ENCODE measurements around the gene UBE2V1. TPM values are rescaled to one million over a fixed set of nuclear protein-coding genes. Genes with fewer than 3 reads are reported as not detected.

UBE2V1 gene
- total RNA-seq, 1 experiment from 2014 or later: 203 TPM

DNA sequence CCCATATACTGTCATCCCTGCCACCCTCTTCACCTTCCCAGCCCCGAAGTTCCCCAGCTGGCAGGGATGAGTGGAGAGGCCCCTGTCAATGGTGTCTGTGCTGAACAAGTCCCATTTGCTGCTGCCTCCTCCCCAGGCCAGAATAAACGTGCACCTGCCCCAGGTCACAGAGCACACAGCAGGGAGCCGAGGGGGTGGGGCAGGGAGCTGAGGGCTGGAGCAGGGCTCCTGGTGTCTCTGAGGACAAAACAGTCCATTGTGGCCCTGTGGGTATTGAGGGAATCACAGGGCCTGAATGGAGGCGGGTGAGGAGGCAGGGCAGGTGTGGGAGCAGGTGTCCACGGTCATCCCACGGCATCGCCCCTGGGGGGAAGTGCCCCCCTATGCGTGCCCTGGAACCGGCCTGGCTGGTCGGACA, 74.4 kb downstream of the UBE2V1 start:
- H3K4me1 ChIP-seq (ENCODE audit: insufficient read depth, low read length, poor library complexity, severe bottlenecking): no peaks in the 10 kb centered on the region
- H3K4me3 ChIP-seq (ENCODE audit: low read depth, low read length, poor library complexity, severe bottlenecking): no peak overlapping the region
- no peak for DNase-seq (ENCODE audit: low spot score)
- intact Hi-C loops (cut with micrococcal nuclease; ENCODE audit: unreplicated experiment): no loop called here
- H3K27ac ChIP-seq (ENCODE audit: low read depth, low read length, poor library complexity, severe bottlenecking): no peak overlapping the region
- CTCF ChIA-PET: no interaction called here
- POLR2A ChIA-PET (ENCODE audit: low non-redundant PET): no interaction called here
- H3K27me3 ChIP-seq (replicated peaks; ENCODE audit: insufficient read depth, low read depth, low read length, poor library complexity): no peaks in the 10 kb centered on the region
- no peak for TF ChIP-seq EZH2 (IDR thresholded peaks at IDR 0.05; ENCODE audit: borderline replicate concordance, low read depth, low read length, poor library complexity, severe bottlenecking)
- TF ChIP-seq, protein P1, sequence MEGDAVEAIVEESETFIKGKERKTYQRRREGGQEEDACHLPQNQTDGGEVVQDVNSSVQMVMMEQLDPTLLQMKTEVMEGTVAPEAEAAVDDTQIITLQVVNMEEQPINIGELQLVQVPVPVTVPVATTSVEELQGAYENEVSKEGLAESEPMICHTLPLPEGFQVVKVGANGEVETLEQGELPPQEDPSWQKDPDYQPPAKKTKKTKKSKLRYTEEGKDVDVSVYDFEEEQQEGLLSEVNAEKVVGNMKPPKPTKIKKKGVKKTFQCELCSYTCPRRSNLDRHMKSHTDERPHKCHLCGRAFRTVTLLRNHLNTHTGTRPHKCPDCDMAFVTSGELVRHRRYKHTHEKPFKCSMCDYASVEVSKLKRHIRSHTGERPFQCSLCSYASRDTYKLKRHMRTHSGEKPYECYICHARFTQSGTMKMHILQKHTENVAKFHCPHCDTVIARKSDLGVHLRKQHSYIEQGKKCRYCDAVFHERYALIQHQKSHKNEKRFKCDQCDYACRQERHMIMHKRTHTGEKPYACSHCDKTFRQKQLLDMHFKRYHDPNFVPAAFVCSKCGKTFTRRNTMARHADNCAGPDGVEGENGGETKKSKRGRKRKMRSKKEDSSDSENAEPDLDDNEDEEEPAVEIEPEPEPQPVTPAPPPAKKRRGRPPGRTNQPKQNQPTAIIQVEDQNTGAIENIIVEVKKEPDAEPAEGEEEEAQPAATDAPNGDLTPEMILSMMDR (conservative IDR thresholded peaks at IDR 0.05; ENCODE audit: low read depth, low read length): no peak
- H3K9me3 ChIP-seq (ENCODE audit: low read depth, low read length, poor library complexity, severe bottlenecking): no peaks in the 10 kb centered on the region
- no peaks in the 10 kb centered on the region for H3K36me3 ChIP-seq (ENCODE audit: insufficient read depth, low read length, poor library complexity, severe bottlenecking)
- BruUV-seq (replicated peaks): no TSS peak

DNA sequence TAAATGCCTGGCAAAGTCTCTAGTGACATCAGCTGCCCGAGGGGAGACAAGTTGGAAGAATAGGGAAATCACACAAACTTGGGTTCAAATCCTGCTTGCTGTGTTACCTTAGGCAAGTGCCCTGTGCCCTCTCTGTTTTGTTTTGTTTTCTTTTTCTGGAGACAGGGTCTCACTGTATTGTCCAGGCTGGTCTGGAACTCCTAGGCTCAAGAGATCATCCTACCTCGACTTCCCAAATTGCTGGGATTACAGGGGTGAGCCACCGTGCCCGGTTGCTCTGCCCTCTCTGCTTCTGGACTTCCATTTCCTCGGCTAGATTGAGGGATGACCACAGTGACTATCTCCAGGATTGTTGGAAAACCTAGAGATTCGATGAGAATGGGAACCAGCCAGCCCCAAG, 74.8 kb downstream of the UBE2V1 start:
- no peaks in the 10 kb centered on the region for H3K36me3 ChIP-seq (ENCODE audit: insufficient read depth, low read length, poor library complexity, severe bottlenecking)
- no TSS peak for BruUV-seq (replicated peaks)
- TF ChIP-seq, protein P1 (conservative IDR thresholded peaks at IDR 0.05; ENCODE audit: low read depth, low read length): no peak
- TF ChIP-seq EZH2 (IDR thresholded peaks at IDR 0.05; ENCODE audit: borderline replicate concordance, low read depth, low read length, poor library complexity, severe bottlenecking): no peak
- ChIA-PET POLR2A (ENCODE audit: low non-redundant PET) (no interaction called here), CTCF (no interaction called here)
- no peak overlapping the region for H3K4me3 ChIP-seq (ENCODE audit: low read depth, low read length, poor library complexity, severe bottlenecking)
- intact Hi-C loops (cut with micrococcal nuclease; ENCODE audit: unreplicated experiment): no loop called here
- no peaks in the 10 kb centered on the region for H3K4me1 ChIP-seq (ENCODE audit: insufficient read depth, low read length, poor library complexity, severe bottlenecking)
- H3K27me3 ChIP-seq (replicated peaks; ENCODE audit: insufficient read depth, low read depth, low read length, poor library complexity): no peaks in the 10 kb centered on the region
- DNase-seq (ENCODE audit: low spot score): no peak
- no peaks in the 10 kb centered on the region for H3K9me3 ChIP-seq (ENCODE audit: low read depth, low read length, poor library complexity, severe bottlenecking)
- H3K27ac ChIP-seq (ENCODE audit: low read depth, low read length, poor library complexity, severe bottlenecking): no peak overlapping the region

DNA sequence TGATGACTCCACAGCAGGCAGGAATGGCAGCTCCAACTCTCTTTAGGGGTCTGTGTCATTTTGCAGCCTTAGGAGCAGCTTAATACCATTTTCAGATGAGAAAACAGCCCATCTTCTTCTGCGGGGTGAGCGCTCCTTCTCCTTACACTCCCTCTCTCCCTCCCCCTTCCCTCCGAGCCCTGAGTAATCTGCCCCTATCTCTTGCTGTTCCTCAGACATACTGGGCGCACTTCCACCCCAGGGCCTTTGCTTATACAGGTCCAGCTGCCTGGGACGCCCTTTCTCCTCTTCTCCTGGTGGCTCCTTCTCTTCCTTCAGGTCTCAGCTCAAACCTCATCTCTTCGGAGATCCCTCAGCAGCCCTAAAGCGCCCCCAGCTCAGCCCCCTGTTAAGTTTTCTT, 75.4 kb downstream of the UBE2V1 start:
- DNase-seq (ENCODE audit: low spot score): no peak
- Histone ChIP-seq H3K27ac (ENCODE audit: low read depth, low read length, poor library complexity, severe bottlenecking) (no peak overlapping the region), H3K4me1 (ENCODE audit: insufficient read depth, low read length, poor library complexity, severe bottlenecking) (no peaks in the 10 kb centered on the region), H3K36me3 (ENCODE audit: insufficient read depth, low read length, poor library complexity, severe bottlenecking) (no peaks in the 10 kb centered on the region), H3K9me3 (ENCODE audit: low read depth, low read length, poor library complexity, severe bottlenecking) (no peaks in the 10 kb centered on the region), H3K27me3 (replicated peaks; ENCODE audit: insufficient read depth, low read depth, low read length, poor library complexity) (no peaks in the 10 kb centered on the region), H3K4me3 (ENCODE audit: low read depth, low read length, poor library complexity, severe bottlenecking) (no peak overlapping the region)
- ChIA-PET CTCF (interaction anchor here (0.9 kb wide), 1 partner anchor 141 kb away, joined by 6 read pairs; no protein-coding TSS in a partner anchor), POLR2A (ENCODE audit: low non-redundant PET) (no interaction called here)
- TF ChIP-seq EZH2 (IDR thresholded peaks at IDR 0.05; ENCODE audit: borderline replicate concordance, low read depth, low read length, poor library complexity, severe bottlenecking): no peak
- TF ChIP-seq, protein P1 (conservative IDR thresholded peaks at IDR 0.05; ENCODE audit: low read depth, low read length): no peak
- intact Hi-C loops (cut with micrococcal nuclease; ENCODE audit: unreplicated experiment): no loop called here
- no TSS peak for BruUV-seq (replicated peaks)
